Osteocyte (in vitro differentiated cells): ENCODE measurements around the gene LINS1. TPM values are rescaled to one million over a fixed set of nuclear protein-coding genes. Genes with fewer than 3 reads are reported as not detected.

Source experiments
- DNase-seq: peaks from one replicate; pipeline ENCODE4 v3.0.0; 2021; ENCODE audit warnings: mixed read lengths; ENCODE audit not compliant: unreplicated experiment; ENCODE audit errors: extremely low spot score
- H3K27ac Mint-ChIP-seq: one replicate; pipeline ENCODE4 v1.8.0; 2021; ENCODE audit warnings: mild to moderate bottlenecking, mixed read lengths; ENCODE audit not compliant: unreplicated experiment
- H3K27me3 Mint-ChIP-seq: one replicate; pipeline ENCODE4 v1.8.0; 2021; ENCODE audit warnings: mixed read lengths; ENCODE audit not compliant: unreplicated experiment
- H3K36me3 Mint-ChIP-seq: one replicate; pipeline ENCODE4 v1.8.0; 2021; ENCODE audit warnings: mixed read lengths; ENCODE audit not compliant: unreplicated experiment
- H3K4me1 Mint-ChIP-seq: one replicate; pipeline ENCODE4 v1.8.0; 2021; ENCODE audit warnings: mixed read lengths; ENCODE audit not compliant: unreplicated experiment
- H3K4me3 Mint-ChIP-seq: one replicate; pipeline ENCODE4 v1.8.0; 2021; ENCODE audit warnings: mild to moderate bottlenecking, moderate library complexity, mixed read lengths; ENCODE audit not compliant: unreplicated experiment
- H3K9me3 Mint-ChIP-seq: one replicate; pipeline ENCODE4 v1.8.0; 2021; ENCODE audit warnings: mixed read lengths; ENCODE audit not compliant: unreplicated experiment
- CTCF ChIP-seq: fragments of 200-600 bp; sonication (generic); IDR thresholded peaks from 2 replicates; pipeline ENCODE4 v1.5.0; 2021; ENCODE audit warnings: antibody characterized with exemption, mild to moderate bottlenecking, moderate library complexity
- total RNA-seq: library from RNA; stranded (reverse); gene quantifications from 2 replicates; pipeline ENCODE4 v1.2.1, GENCODE V29; 2021

Gene LINS1
- total RNA-seq, 1 donor from 2014 or later: 9.7 TPM

GRCh38 chr15:100642950-100643338 is 41.0 kb upstream of the LINS1 start:
- peaks cover 2% of the 10 kb centered on the region for H3K4me1 Mint-ChIP-seq
- H3K9me3 Mint-ChIP-seq: no peaks in the 10 kb centered on the region
- no peaks in the 10 kb centered on the region for H3K27me3 Mint-ChIP-seq
- H3K27ac Mint-ChIP-seq: no peak overlapping the region
- peaks cover 1% of the 10 kb centered on the region for H3K36me3 Mint-ChIP-seq
- H3K4me3 Mint-ChIP-seq: no peak overlapping the region
- no peak for DNase-seq
- no peak for TF ChIP-seq CTCF

GRCh38 chr15:100642213-100642949 is 40.4 kb upstream of the LINS1 start:
- Mint-ChIP-seq H3K27ac (no peak overlapping the region), H3K36me3 (peaks cover 1% of the 10 kb centered on the region)
- DNase-seq: no peak

GRCh38 chr15:100638177-100638730 is 36.3 kb upstream of the LINS1 start:
- DNase-seq: no peak
- Mint-ChIP-seq H3K36me3 (no peaks in the 10 kb centered on the region), H3K27ac (no peak overlapping the region), H3K4me3 (no peak overlapping the region), H3K9me3 (no peaks in the 10 kb centered on the region), H3K4me1 (peaks cover 5% of the 10 kb centered on the region), H3K27me3 (no peaks in the 10 kb centered on the region)
- TF ChIP-seq CTCF: no peak

More at GRCh38 chr15:100642213-100642949, 40.4 kb upstream of the LINS1 start:
- H3K27me3 Mint-ChIP-seq: no peaks in the 10 kb centered on the region
- no peaks in the 10 kb centered on the region for H3K9me3 Mint-ChIP-seq
- TF ChIP-seq CTCF: no peak
- H3K4me1 Mint-ChIP-seq: peaks cover 2% of the 10 kb centered on the region
- no peak overlapping the region for H3K4me3 Mint-ChIP-seq

GRCh38 chr15:100635406-100636071 is 33.6 kb upstream of the LINS1 start:
- TF ChIP-seq CTCF: no peak
- peaks cover 3% of the 10 kb centered on the region for H3K4me1 Mint-ChIP-seq
- DNase-seq: no peak
- H3K36me3 Mint-ChIP-seq: peaks cover 10% of the 10 kb centered on the region
- no peak overlapping the region for H3K4me3 Mint-ChIP-seq
- no peaks in the 10 kb centered on the region for H3K9me3 Mint-ChIP-seq
- H3K27ac Mint-ChIP-seq: no peak overlapping the region
- no peaks in the 10 kb centered on the region for H3K27me3 Mint-ChIP-seq

GRCh38 chr15:100633763-100634075 is 31.7 kb upstream of the LINS1 start:
- Mint-ChIP-seq H3K27ac (no peak overlapping the region), H3K4me3 (no peak overlapping the region), H3K4me1 (peaks cover 6% of the 10 kb centered on the region), H3K9me3 (no peaks in the 10 kb centered on the region), H3K36me3 (peaks cover 20% of the 10 kb centered on the region), H3K27me3 (no peaks in the 10 kb centered on the region)
- no peak for DNase-seq
- TF ChIP-seq CTCF: no peak
